GM23338 (cell line): ENCODE data around the gene FBXO33. TPM values are rescaled to one million over a fixed set of nuclear protein-coding genes. Genes with fewer than 3 reads are reported as not detected.

Experiments used
- ATAC-seq: fragments of 200-7000 bp; cut with Tn5 transposase; 3 replicates; pipeline ENCODE4 v1.9.1; 2020
- DNase-seq: peaks from one replicate; pipeline ENCODE4 v3.0.0-alpha.2; 2015; ENCODE audit warnings: low spot score
- H2AFZ ChIP-seq: fragments of 200-600 bp; sonication (generic); 2 replicates; pipeline ENCODE4 v1.8.0; 2016; ENCODE audit warnings: antibody characterized with exemption, mild to moderate bottlenecking, moderate library complexity
- H3F3A ChIP-seq: fragments of 200-600 bp; sonication (generic); replicated peaks from 2 replicates; pipeline ENCODE4 v1.8.0; 2017; ENCODE audit warnings: antibody characterized with exemption, mixed run types, low read depth
- H3K27ac ChIP-seq: fragments of 200-600 bp; sonication (generic); 2 replicates; pipeline ENCODE4 v1.6.1; 2016; ENCODE audit warnings: low read depth
- H3K27me3 ChIP-seq: fragments of 200-600 bp; sonication (generic); 2 replicates; pipeline ENCODE4 v1.8.0; 2016; ENCODE audit warnings: mild to moderate bottlenecking, mixed run types, moderate library complexity; ENCODE audit not compliant: insufficient read depth
- H3K36me3 ChIP-seq: fragments of 200-600 bp; sonication (generic); 2 replicates; pipeline ENCODE4 v1.8.0; 2016; ENCODE audit warnings: mild to moderate bottlenecking; ENCODE audit not compliant: insufficient read depth
- H3K4me1 ChIP-seq: fragments of 200-600 bp; sonication (generic); 2 replicates; pipeline ENCODE4 v1.8.0; 2016; ENCODE audit warnings: mild to moderate bottlenecking, moderate library complexity; ENCODE audit not compliant: insufficient read depth
- H3K4me2 ChIP-seq: fragments of 200-600 bp; sonication (generic); 2 replicates; pipeline ENCODE4 v1.7.1; 2017; ENCODE audit warnings: mixed run types
- H3K4me3 ChIP-seq: fragments of 200-600 bp; sonication (generic); 2 replicates; pipeline ENCODE4 v1.6.1; 2016; ENCODE audit warnings: mixed run types
- H3K79me2 ChIP-seq: fragments of 200-600 bp; sonication (generic); replicated peaks from 2 replicates; pipeline ENCODE4 v1.8.0; 2017; ENCODE audit warnings: mild to moderate bottlenecking; ENCODE audit not compliant: insufficient read depth
- H3K9me2 ChIP-seq: fragments of 200-600 bp; sonication (generic); 2 replicates; pipeline ENCODE4 v1.8.0; 2017; ENCODE audit not compliant: insufficient read depth
- H4K20me1 ChIP-seq: fragments of 200-600 bp; sonication (generic); replicated peaks from 2 replicates; pipeline ENCODE4 v1.8.0; 2017; ENCODE audit warnings: mild to moderate bottlenecking; ENCODE audit not compliant: insufficient read depth
- H3K27ac Mint-ChIP-seq: 2 replicates; pipeline ENCODE4 v1.8.0; 2020; ENCODE audit warnings: inconsistent platforms, mild to moderate bottlenecking, moderate library complexity, mixed read lengths
- H3K27me3 Mint-ChIP-seq: 3 replicates; pipeline ENCODE4 v1.8.0; 2022; ENCODE audit warnings: low read depth, mild to moderate bottlenecking, moderate library complexity, mixed read lengths, inconsistent platforms; ENCODE audit not compliant: insufficient read depth, poor library complexity
- H3K36me3 Mint-ChIP-seq: 3 replicates; pipeline ENCODE4 v1.8.0; 2021; ENCODE audit warnings: low read depth, mild to moderate bottlenecking, inconsistent platforms, moderate library complexity, mixed read lengths
- H3K4me1 Mint-ChIP-seq: 3 replicates; pipeline ENCODE4 v1.8.0; 2020; ENCODE audit warnings: mild to moderate bottlenecking, inconsistent platforms, mixed read lengths
- H3K4me3 Mint-ChIP-seq: 3 replicates; pipeline ENCODE4 v1.8.0; 2021; ENCODE audit warnings: moderate library complexity, mild to moderate bottlenecking, inconsistent platforms, mixed read lengths
- H3K9me3 Mint-ChIP-seq: 3 replicates; pipeline ENCODE4 v1.8.0; 2020; ENCODE audit warnings: moderate library complexity, mild to moderate bottlenecking, inconsistent platforms, mixed read lengths
- EZH2phosphoT487 ChIP-seq: fragments of 200-600 bp; sonication (generic); IDR thresholded peaks from one replicate; pipeline ENCODE4 v1.8.1; 2018; ENCODE audit warnings: antibody characterized with exemption; ENCODE audit not compliant: unreplicated experiment
- JUNB ChIP-seq: IDR thresholded peaks from one replicate; pipeline ENCODE4 v1.6.1; 2016; ENCODE audit warnings: antibody characterized with exemption; ENCODE audit not compliant: unreplicated experiment
- POLR2AphosphoS5 ChIP-seq: IDR thresholded peaks from 2 replicates; pipeline ENCODE4 v1.6.1; 2016; ENCODE audit warnings: antibody characterized with exemption, low read depth
- ZNF331 ChIP-seq: fragments of 250-450 bp; sonication (Bioruptor Pico); IDR thresholded peaks from 2 replicates; pipeline ENCODE4 v1.5.0; 2020; ENCODE audit warnings: low read depth, mild to moderate bottlenecking, moderate library complexity
- polyA plus RNA-seq: library from polyadenylated mRNA; unstranded; fragments of >200 nt; fragmentation: Nextera tagmentation; extraction: Ambion mirVana; gene quantifications from 2 replicates; pipeline ENCODE4 v1.2.1, GENCODE V29; 2016
- total RNA-seq: library from RNA; depleted of rRNA; stranded (reverse); fragments of >200 nt; shearing (Covaris generic); gene quantifications from 2 replicates; pipeline ENCODE4 v1.2.3, GENCODE V29; 2014
- TF ChIP-seq, protein P1 (sequence below), 2 experiments: fragments of 200-600 bp in 1 of 2; sonication (generic) in 1 of 2; conservative IDR thresholded peaks; 2 replicates each; pipeline versions ENCODE4 v1.5.1 to v1.6.1; 2016 to 2017; ENCODE audit warnings: antibody characterized with exemption in 2 of 2, low read depth in 2 of 2, mild to moderate bottlenecking in 2 of 2, moderate library complexity in 1 of 2
- TF ChIP-seq, protein P2 (sequence below): fragments of 250-450 bp; sonication (Bioruptor Pico); IDR thresholded peaks from 2 replicates; pipeline ENCODE4 v1.5.0; 2020; ENCODE audit warnings: mild to moderate bottlenecking, moderate library complexity
- TF ChIP-seq, protein P3 (sequence below): IDR thresholded peaks from one replicate; pipeline ENCODE4 v1.6.1; 2018; ENCODE audit warnings: antibody characterized with exemption; ENCODE audit not compliant: unreplicated experiment

The FBXO33 gene
- total and polyA plus RNA-seq, 2 experiments from 2014 or later: 6.7 to 13.1 TPM

DNA sequence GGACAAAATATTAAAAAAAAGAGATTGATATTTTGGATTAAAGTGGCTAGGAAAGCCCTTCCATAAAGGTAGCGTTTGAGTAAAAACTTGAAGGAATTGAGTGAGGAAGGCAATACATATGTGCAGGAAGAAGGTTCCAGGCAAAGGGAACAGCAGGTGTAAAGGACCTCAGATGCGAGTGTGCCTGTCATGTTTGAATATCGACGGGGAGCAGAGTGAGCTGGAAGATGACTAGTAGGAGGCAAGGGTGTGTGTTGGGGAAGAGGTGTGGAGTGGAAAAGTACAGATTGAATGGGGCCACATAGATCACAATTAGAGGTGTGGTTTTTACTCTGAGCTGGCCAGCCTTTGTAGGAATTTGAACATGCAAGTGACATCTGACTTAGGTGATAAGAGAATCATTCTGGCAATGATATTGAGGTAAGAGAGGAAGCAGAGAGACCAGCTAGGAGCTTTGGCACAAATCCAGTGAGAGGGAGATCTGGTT, 15.0 kb upstream of the FBXO33 start:
- ATAC-seq (no peak), DNase-seq (no peak)
- Histone ChIP-seq H3K36me3 (no peaks in the 10 kb centered on the region), H3K27ac (no peak overlapping the region), H3F3A (no peaks in the 10 kb centered on the region), H3K4me3 (no peak overlapping the region), H3K9me2 (no peaks in the 10 kb centered on the region), H3K4me2 (no peak overlapping the region), H2AFZ (no peak overlapping the region), H3K4me1 (no peaks in the 10 kb centered on the region), H3K79me2 (no peaks in the 10 kb centered on the region), H3K27me3 (no peaks in the 10 kb centered on the region), H4K20me1 (no peaks in the 10 kb centered on the region)
- H3K9me3 Mint-ChIP-seq: peaks cover 5% of the 10 kb centered on the region; the same call in 2 of the 3 replicates
- TF ChIP-seq, protein P1, sequence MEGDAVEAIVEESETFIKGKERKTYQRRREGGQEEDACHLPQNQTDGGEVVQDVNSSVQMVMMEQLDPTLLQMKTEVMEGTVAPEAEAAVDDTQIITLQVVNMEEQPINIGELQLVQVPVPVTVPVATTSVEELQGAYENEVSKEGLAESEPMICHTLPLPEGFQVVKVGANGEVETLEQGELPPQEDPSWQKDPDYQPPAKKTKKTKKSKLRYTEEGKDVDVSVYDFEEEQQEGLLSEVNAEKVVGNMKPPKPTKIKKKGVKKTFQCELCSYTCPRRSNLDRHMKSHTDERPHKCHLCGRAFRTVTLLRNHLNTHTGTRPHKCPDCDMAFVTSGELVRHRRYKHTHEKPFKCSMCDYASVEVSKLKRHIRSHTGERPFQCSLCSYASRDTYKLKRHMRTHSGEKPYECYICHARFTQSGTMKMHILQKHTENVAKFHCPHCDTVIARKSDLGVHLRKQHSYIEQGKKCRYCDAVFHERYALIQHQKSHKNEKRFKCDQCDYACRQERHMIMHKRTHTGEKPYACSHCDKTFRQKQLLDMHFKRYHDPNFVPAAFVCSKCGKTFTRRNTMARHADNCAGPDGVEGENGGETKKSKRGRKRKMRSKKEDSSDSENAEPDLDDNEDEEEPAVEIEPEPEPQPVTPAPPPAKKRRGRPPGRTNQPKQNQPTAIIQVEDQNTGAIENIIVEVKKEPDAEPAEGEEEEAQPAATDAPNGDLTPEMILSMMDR (conservative IDR thresholded peaks at IDR 0.05; ENCODE audit: low read depth in 2 of 2): no peak
- TF ChIP-seq EZH2phosphoT487 (no peak), JUNB (no peak), ZNF331 (CRISPR knock-in tag) (no peak), POLR2AphosphoS5 (no peak)
- TF ChIP-seq, protein P2, sequence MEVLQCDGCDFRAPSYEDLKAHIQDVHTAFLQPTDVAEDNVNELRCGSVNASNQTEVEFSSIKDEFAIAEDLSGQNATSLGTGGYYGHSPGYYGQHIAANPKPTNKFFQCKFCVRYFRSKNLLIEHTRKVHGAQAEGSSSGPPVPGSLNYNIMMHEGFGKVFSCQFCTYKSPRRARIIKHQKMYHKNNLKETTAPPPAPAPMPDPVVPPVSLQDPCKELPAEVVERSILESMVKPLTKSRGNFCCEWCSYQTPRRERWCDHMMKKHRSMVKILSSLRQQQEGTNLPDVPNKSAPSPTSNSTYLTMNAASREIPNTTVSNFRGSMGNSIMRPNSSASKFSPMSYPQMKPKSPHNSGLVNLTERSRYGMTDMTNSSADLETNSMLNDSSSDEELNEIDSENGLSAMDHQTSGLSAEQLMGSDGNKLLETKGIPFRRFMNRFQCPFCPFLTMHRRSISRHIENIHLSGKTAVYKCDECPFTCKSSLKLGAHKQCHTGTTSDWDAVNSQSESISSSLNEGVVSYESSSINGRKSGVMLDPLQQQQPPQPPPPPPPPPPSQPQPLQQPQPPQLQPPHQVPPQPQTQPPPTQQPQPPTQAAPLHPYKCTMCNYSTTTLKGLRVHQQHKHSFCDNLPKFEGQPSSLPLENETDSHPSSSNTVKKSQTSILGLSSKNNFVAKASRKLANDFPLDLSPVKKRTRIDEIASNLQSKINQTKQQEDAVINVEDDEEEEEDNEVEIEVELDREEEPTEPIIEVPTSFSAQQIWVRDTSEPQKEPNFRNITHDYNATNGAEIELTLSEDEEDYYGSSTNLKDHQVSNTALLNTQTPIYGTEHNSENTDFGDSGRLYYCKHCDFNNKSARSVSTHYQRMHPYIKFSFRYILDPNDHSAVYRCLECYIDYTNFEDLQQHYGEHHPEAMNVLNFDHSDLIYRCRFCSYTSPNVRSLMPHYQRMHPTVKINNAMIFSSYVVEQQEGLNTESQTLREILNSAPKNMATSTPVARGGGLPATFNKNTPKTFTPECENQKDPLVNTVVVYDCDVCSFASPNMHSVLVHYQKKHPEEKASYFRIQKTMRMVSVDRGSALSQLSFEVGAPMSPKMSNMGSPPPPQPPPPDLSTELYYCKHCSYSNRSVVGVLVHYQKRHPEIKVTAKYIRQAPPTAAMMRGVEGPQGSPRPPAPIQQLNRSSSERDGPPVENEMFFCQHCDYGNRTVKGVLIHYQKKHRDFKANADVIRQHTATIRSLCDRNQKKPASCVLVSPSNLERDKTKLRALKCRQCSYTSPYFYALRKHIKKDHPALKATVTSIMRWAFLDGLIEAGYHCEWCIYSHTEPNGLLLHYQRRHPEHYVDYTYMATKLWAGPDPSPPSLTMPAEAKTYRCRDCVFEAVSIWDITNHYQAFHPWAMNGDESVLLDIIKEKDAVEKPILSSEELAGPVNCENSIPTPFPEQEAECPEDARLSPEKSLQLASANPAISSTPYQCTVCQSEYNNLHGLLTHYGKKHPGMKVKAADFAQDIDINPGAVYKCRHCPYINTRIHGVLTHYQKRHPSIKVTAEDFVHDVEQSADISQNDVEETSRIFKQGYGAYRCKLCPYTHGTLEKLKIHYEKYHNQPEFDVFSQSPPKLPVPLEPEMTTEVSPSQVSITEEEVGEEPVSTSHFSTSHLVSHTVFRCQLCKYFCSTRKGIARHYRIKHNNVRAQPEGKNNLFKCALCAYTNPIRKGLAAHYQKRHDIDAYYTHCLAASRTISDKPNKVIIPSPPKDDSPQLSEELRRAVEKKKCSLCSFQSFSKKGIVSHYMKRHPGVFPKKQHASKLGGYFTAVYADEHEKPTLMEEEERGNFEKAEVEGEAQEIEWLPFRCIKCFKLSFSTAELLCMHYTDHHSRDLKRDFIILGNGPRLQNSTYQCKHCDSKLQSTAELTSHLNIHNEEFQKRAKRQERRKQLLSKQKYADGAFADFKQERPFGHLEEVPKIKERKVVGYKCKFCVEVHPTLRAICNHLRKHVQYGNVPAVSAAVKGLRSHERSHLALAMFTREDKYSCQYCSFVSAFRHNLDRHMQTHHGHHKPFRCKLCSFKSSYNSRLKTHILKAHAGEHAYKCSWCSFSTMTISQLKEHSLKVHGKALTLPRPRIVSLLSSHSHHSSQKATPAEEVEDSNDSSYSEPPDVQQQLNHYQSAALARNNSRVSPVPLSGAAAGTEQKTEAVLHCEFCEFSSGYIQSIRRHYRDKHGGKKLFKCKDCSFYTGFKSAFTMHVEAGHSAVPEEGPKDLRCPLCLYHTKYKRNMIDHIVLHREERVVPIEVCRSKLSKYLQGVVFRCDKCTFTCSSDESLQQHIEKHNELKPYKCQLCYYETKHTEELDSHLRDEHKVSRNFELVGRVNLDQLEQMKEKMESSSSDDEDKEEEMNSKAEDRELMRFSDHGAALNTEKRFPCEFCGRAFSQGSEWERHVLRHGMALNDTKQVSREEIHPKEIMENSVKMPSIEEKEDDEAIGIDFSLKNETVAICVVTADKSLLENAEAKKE (CRISPR knock-in tag): no peak
- TF ChIP-seq, protein P3, sequence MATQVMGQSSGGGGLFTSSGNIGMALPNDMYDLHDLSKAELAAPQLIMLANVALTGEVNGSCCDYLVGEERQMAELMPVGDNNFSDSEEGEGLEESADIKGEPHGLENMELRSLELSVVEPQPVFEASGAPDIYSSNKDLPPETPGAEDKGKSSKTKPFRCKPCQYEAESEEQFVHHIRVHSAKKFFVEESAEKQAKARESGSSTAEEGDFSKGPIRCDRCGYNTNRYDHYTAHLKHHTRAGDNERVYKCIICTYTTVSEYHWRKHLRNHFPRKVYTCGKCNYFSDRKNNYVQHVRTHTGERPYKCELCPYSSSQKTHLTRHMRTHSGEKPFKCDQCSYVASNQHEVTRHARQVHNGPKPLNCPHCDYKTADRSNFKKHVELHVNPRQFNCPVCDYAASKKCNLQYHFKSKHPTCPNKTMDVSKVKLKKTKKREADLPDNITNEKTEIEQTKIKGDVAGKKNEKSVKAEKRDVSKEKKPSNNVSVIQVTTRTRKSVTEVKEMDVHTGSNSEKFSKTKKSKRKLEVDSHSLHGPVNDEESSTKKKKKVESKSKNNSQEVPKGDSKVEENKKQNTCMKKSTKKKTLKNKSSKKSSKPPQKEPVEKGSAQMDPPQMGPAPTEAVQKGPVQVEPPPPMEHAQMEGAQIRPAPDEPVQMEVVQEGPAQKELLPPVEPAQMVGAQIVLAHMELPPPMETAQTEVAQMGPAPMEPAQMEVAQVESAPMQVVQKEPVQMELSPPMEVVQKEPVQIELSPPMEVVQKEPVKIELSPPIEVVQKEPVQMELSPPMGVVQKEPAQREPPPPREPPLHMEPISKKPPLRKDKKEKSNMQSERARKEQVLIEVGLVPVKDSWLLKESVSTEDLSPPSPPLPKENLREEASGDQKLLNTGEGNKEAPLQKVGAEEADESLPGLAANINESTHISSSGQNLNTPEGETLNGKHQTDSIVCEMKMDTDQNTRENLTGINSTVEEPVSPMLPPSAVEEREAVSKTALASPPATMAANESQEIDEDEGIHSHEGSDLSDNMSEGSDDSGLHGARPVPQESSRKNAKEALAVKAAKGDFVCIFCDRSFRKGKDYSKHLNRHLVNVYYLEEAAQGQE: no peak
- no peaks in the 10 kb centered on the region for H3K4me1 Mint-ChIP-seq
- no peak overlapping the region for H3K4me3 Mint-ChIP-seq
- peak overlapping the region; percentile 0; the same call in 1 of the 2 replicates for H3K27ac Mint-ChIP-seq
- peaks cover 5% of the 10 kb centered on the region; the same call in 2 of the 3 replicates for H3K36me3 Mint-ChIP-seq
- H3K27me3 Mint-ChIP-seq: no peaks in the 10 kb centered on the region
